Mesenchymal stem cell (in vitro differentiated cells and primary cell): ENCODE results near the gene GTF2F2.

Experiments used
- DNase-seq: peaks from one replicate; pipeline ENCODE4 v3.0.0-alpha.2; 2013
- H2AFZ ChIP-seq: one replicate; pipeline ENCODE4 v1.6.1; 2013; ENCODE audit warnings: low read depth, mild to moderate bottlenecking, control low read depth, inconsistent platforms, low read length, moderate library complexity
- H2AK5ac ChIP-seq: 2 replicates; pipeline ENCODE4 v1.6.1; 2013; ENCODE audit warnings: low read length, moderate library complexity, mild to moderate bottlenecking, inconsistent platforms; ENCODE audit not compliant: severe bottlenecking
- H2BK120ac ChIP-seq: one replicate; pipeline ENCODE4 v1.6.1; 2013; ENCODE audit warnings: low read depth, mild to moderate bottlenecking, inconsistent platforms, low read length, moderate library complexity
- H2BK12ac ChIP-seq, 2 experiments: one replicate each; pipeline ENCODE4 v1.6.1; 2013; ENCODE audit warnings: inconsistent platforms in 2 of 2, low read length in 2 of 2, mild to moderate bottlenecking in 2 of 2, moderate library complexity in 2 of 2, control low read depth in 1 of 2
- H2BK15ac ChIP-seq: one replicate; pipeline ENCODE4 v1.6.1; 2013; ENCODE audit warnings: mild to moderate bottlenecking, low read depth, inconsistent platforms; ENCODE audit not compliant: poor library complexity, severe bottlenecking
- H2BK5ac ChIP-seq: 2 replicates; pipeline ENCODE4 v1.6.1; 2013; ENCODE audit warnings: low read depth, mild to moderate bottlenecking, low read length, control low read depth, inconsistent platforms; ENCODE audit not compliant: poor library complexity, severe bottlenecking
- H3K14ac ChIP-seq, 2 experiments: one replicate each; pipeline ENCODE4 v1.6.1; 2013; ENCODE audit warnings: inconsistent platforms in 2 of 2, low read length in 2 of 2, control low read depth in 1 of 2, mild to moderate bottlenecking in 1 of 2, moderate library complexity in 1 of 2
- H3K18ac ChIP-seq, 2 experiments: one replicate each; pipeline ENCODE4 v1.6.1; 2013; ENCODE audit warnings: inconsistent platforms in 2 of 2, low read length in 2 of 2, control low read depth in 1 of 2, low read depth in 1 of 2, mild to moderate bottlenecking in 1 of 2
- H3K23ac ChIP-seq, 2 experiments: one replicate each; pipeline ENCODE4 v1.6.1; 2013; ENCODE audit warnings: inconsistent platforms in 2 of 2, low read length in 2 of 2, mild to moderate bottlenecking in 2 of 2, moderate library complexity in 2 of 2, control low read depth in 1 of 2
- H3K27ac ChIP-seq: 2 replicates; pipeline ENCODE4 v1.5.1; 2013; ENCODE audit warnings: mild to moderate bottlenecking, moderate library complexity, low read length, control low read depth, inconsistent platforms; ENCODE audit not compliant: poor library complexity, severe bottlenecking
- H3K27me3 ChIP-seq, 2 experiments: 2 replicates each; pipeline versions ENCODE4 v1.6.1 to v1.7.0; 2013; ENCODE audit warnings: low read length in 2 of 2, mild to moderate bottlenecking in 2 of 2, moderate library complexity in 2 of 2, control low read depth in 1 of 2, inconsistent platforms in 1 of 2; ENCODE audit not compliant: control insufficient read depth in 1 of 2, insufficient read depth in 1 of 2
- H3K36me3 ChIP-seq, 2 experiments: 2 replicates each; pipeline versions ENCODE4 v1.6.1 to v1.7.0; 2013; ENCODE audit warnings: low read length in 2 of 2, control low read depth in 1 of 2, inconsistent platforms in 1 of 2, low read depth in 1 of 2, mild to moderate bottlenecking in 1 of 2; ENCODE audit not compliant: insufficient read depth in 2 of 2, control insufficient read depth in 1 of 2
- H3K4ac ChIP-seq, 2 experiments: one replicate each; pipeline ENCODE4 v1.6.1; 2013; ENCODE audit warnings: inconsistent platforms in 2 of 2, low read length in 2 of 2, mild to moderate bottlenecking in 2 of 2, moderate library complexity in 2 of 2, control low read depth in 1 of 2, low read depth in 1 of 2
- H3K4me1 ChIP-seq: 2 replicates; pipeline ENCODE4 v1.6.1; 2013; ENCODE audit warnings: low read depth, low read length, control low read depth; ENCODE audit not compliant: control insufficient read depth, insufficient read depth
- H3K4me2 ChIP-seq: 2 replicates; pipeline ENCODE4 v1.6.1; 2013; ENCODE audit warnings: low read length, mild to moderate bottlenecking, inconsistent platforms; ENCODE audit not compliant: poor library complexity, severe bottlenecking
- H3K4me3 ChIP-seq, 2 experiments: 2 replicates each; pipeline versions ENCODE4 v1.5.1 to v1.7.0; 2013; ENCODE audit warnings: low read length in 2 of 2, mild to moderate bottlenecking in 2 of 2, control low read depth in 1 of 2, low read depth in 1 of 2; ENCODE audit not compliant: insufficient read depth in 1 of 2
- H3K79me1 ChIP-seq: replicated peaks from 2 replicates; pipeline ENCODE4 v1.6.1; 2013; ENCODE audit warnings: mild to moderate bottlenecking, control low read depth, low read length, inconsistent platforms; ENCODE audit not compliant: poor library complexity, severe bottlenecking
- H3K9ac ChIP-seq: 2 replicates; pipeline ENCODE4 v1.7.0; 2013; ENCODE audit warnings: mild to moderate bottlenecking, low read length, moderate library complexity
- H3K9me3 ChIP-seq: 2 replicates; pipeline ENCODE4 v1.7.0; 2013; ENCODE audit warnings: mild to moderate bottlenecking, low read length; ENCODE audit not compliant: control insufficient read depth
- H4K8ac ChIP-seq: one replicate; pipeline ENCODE4 v1.6.1; 2013; ENCODE audit warnings: inconsistent platforms, mild to moderate bottlenecking, low read length, moderate library complexity
- H4K91ac ChIP-seq: one replicate; pipeline ENCODE4 v1.6.1; 2013; ENCODE audit warnings: mild to moderate bottlenecking, low read length, inconsistent platforms
- WGBS: methylation state at CpG from one replicate; pipeline ENCODE4 v1.1.7; 2013; ENCODE audit warnings: mixed read lengths; 5-methylcytosine and 5-hydroxymethylcytosine counted together

Gene GTF2F2

GRCh38 chr13:45104261-45104660 lies 16.0 kb upstream of the GTF2F2 start:
- no peak for DNase-seq
- Histone ChIP-seq H3K18ac (no peak overlapping the region), H3K23ac (no peak overlapping the region), H3K9me3 (no peaks in the 10 kb centered on the region), H4K8ac (no peak overlapping the region), H3K14ac (no peak overlapping the region), H4K91ac (no peak overlapping the region), H2BK5ac (no peak overlapping the region), H3K36me3 (no peaks in the 10 kb centered on the region), H3K27me3 (no peaks in the 10 kb centered on the region), H3K79me1 (no peaks in the 10 kb centered on the region), H2BK120ac (no peak overlapping the region), H2BK12ac (no peak overlapping the region), H3K4me1 (peaks cover 5% of the 10 kb centered on the region), H3K4me3 (no peak overlapping the region), H3K9ac (no peak overlapping the region), H2AFZ (no peak overlapping the region), H2AK5ac (no peak overlapping the region), H2BK15ac (no peak overlapping the region), H3K27ac (no peak overlapping the region), H3K4ac (no peak overlapping the region), H3K4me2 (no peak overlapping the region)
- 88% methylated on average over 3 of the region's 3 CpGs for WGBS

- 96% methylated on average over 3 of the region's 5 CpGs for WGBS
- no peak overlapping the region for H3K18ac ChIP-seq
- DNase-seq = peak; percentile 41
- no peak overlapping the region for H4K8ac ChIP-seq
- H3K4me3 ChIP-seq = no peak overlapping the region
- no peak overlapping the region for H2BK5ac ChIP-seq
- H2BK15ac ChIP-seq = no peak overlapping the region
- H2BK120ac ChIP-seq = no peak overlapping the region
- H2BK12ac ChIP-seq = no peak overlapping the region
- H3K27me3 ChIP-seq = no peaks in the 10 kb centered on the region
- no peak overlapping the region for H2AK5ac ChIP-seq
- H3K23ac ChIP-seq = no peak overlapping the region
- H2AFZ ChIP-seq = no peak overlapping the region
- no peak overlapping the region for H3K27ac ChIP-seq
- peaks cover 5% of the 10 kb centered on the region for H3K4me1 ChIP-seq
- H3K9ac ChIP-seq = no peak overlapping the region
- no peaks in the 10 kb centered on the region for H3K9me3 ChIP-seq
- no peak overlapping the region for H3K4ac ChIP-seq
- no peaks in the 10 kb centered on the region for H3K36me3 ChIP-seq
- H4K91ac ChIP-seq = no peak overlapping the region
- H3K4me2 ChIP-seq = no peak overlapping the region
- H3K79me1 ChIP-seq = no peaks in the 10 kb centered on the region
- H3K14ac ChIP-seq = no peak overlapping the region
Observed at GRCh38 chr13:45105895-45106294, 14.4 kb upstream of the GTF2F2 start.

GRCh38 chr13:45107539-45107938 lies 12.8 kb upstream of the GTF2F2 start:
- Histone ChIP-seq H3K27ac (no peak overlapping the region), H4K91ac (no peak overlapping the region), H2BK15ac (no peak overlapping the region), H3K4me1 (peaks cover 5% of the 10 kb centered on the region), H2BK5ac (no peak overlapping the region), H3K9me3 (no peaks in the 10 kb centered on the region), H2BK12ac (no peak overlapping the region), H3K4me2 (no peak overlapping the region), H2BK120ac (no peak overlapping the region), H3K79me1 (no peaks in the 10 kb centered on the region), H3K18ac (no peak overlapping the region), H3K14ac (no peak overlapping the region), H3K36me3 (no peaks in the 10 kb centered on the region), H3K4ac (no peak overlapping the region), H2AFZ (no peak overlapping the region), H3K27me3 (no peaks in the 10 kb centered on the region), H3K9ac (no peak overlapping the region), H2AK5ac (no peak overlapping the region), H3K23ac (no peak overlapping the region), H4K8ac (no peak overlapping the region), H3K4me3 (no peak overlapping the region)
- no peak for DNase-seq
- WGBS = 67% methylated on average over 1 of the region's 1 CpG

DNA sequence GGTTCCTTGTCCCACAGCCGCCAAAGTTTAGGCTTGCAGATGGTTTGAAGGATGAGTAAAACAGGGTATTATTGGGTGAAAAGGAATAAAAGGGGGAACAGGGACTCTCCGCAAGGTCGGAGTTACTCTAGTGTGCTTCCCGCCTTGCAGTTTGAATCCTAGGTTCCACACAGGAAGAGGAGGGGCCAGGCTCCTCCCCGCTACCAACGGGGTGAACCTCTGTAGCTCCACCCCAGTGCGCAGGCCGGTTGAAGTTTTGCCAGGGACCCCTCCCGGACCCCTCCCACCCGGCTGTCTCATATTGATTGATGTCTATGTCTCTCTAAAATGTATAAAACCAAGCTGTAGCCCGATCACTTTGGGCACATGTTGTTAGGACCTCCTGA lies 11.6 kb upstream of the GTF2F2 start:
- no peak overlapping the region for H4K8ac ChIP-seq
- peak overlapping the region in 1 of 2 experiments; percentile 14 for H3K4me3 ChIP-seq
- DNase-seq = no peak
- peaks cover 5% of the 10 kb centered on the region for H3K4me1 ChIP-seq
- no peaks in the 10 kb centered on the region for H3K27me3 ChIP-seq
- no peak overlapping the region for H4K91ac ChIP-seq
- no peak overlapping the region for H2BK15ac ChIP-seq
- no peak overlapping the region for H3K4me2 ChIP-seq
- 73% methylated on average over 6 of the region's 11 CpGs for WGBS
- H3K14ac ChIP-seq = no peak overlapping the region
- H3K18ac ChIP-seq = no peak overlapping the region
- no peak overlapping the region for H2BK5ac ChIP-seq
- no peak overlapping the region for H3K9ac ChIP-seq
- no peak overlapping the region for H3K4ac ChIP-seq
- H3K79me1 ChIP-seq = no peaks in the 10 kb centered on the region
- H3K23ac ChIP-seq = no peak overlapping the region
- H3K9me3 ChIP-seq = no peaks in the 10 kb centered on the region
- H2AFZ ChIP-seq = no peak overlapping the region
- H2BK12ac ChIP-seq = no peak overlapping the region
- no peak overlapping the region for H2BK120ac ChIP-seq
- no peak overlapping the region for H2AK5ac ChIP-seq
- H3K36me3 ChIP-seq = no peaks in the 10 kb centered on the region
- H3K27ac ChIP-seq = no peak overlapping the region
